HG03378 (cell line): ENCODE measurements around the gene CARD6.
"Not testable (repeated sequence)": the region's sequence is repeated elsewhere in the genome, so short reads cannot be mapped to it uniquely, and the experiment has no call there.

Source experiments
- ATAC-seq: cut with Tn5 transposase; IDR thresholded peaks from one replicate; pipeline ENCODE4 v1.9.1; 2021; ENCODE audit warnings: mild to moderate bottlenecking, moderate library complexity; ENCODE audit not compliant: unreplicated experiment

The CARD6 gene

GRCh38 chr5:40827188-40827977 is 13.8 kb upstream of the CARD6 start:
- no peak for ATAC-seq

DNA sequence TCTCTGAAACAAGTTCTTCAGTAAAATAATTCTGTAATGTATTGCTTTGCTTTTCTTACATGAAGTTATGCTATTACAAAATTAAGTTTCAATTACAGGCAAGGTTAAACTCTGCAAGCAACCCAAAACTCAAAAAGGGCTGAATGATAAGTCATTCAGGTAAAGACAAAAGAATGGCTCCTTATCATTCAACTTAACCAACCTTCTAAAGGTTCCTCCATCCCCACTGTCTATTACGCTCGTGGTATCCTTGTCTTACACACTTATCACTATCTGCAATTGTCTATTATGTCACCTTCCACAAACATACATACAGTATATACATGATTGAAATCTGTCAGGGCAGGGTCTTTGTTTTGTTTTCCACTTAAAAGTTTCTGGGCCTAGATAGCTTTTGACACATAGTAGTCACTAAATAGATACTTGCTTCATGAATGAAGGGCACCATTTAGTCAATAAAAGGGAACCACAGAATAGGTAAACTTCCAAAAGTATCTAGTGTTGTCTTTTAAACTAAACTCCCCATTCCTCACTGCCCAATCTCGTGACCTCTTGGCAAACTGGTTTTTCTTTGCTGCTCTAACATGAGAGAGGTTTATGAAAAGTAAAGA is 13.0 kb upstream of the CARD6 start:
- no peak for ATAC-seq

DNA sequence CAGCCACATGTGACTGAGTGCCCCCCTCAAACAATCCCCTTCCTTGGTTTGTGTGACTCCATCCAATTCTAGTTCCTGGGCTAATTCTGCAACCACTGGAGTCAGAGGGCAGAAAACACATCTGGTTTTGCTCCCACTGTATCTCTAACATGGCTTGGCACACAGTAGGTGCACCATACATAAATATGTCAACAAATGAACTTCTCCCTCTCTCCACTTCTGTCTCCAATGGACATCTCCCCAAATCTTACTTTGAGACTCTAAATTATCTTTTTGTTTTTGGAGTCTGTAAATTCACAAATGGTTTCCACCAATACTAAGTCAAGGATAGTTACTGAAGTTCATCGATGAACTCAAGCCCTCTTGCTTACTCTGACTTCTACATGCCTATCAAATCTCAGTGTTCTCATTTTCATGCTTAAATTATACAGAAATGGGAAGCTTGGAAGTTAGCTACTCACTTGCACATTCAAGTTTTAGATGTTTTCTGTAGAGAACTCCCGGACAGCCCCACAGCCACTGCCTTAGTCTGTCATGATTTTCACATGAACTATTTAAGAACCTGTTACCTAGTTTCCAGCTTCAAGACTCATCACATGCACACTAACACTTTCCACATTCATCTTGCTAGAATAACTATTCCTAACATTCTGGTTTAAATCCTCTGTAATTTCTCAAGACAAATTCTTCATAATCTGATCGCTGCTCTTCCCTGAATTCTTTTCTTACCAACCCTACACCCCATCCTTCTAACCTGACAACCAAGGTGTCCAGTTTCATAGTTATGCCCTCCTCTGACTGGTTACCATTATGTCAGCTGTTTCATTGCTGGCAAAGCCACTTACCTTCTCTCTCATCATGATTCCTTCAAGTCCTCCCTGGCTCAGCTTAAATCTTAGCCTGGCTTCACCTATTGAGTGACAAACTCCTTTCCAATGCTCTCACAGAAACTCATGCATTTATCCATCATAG is 12.2 kb upstream of the CARD6 start:
- no peak for ATAC-seq

DNA sequence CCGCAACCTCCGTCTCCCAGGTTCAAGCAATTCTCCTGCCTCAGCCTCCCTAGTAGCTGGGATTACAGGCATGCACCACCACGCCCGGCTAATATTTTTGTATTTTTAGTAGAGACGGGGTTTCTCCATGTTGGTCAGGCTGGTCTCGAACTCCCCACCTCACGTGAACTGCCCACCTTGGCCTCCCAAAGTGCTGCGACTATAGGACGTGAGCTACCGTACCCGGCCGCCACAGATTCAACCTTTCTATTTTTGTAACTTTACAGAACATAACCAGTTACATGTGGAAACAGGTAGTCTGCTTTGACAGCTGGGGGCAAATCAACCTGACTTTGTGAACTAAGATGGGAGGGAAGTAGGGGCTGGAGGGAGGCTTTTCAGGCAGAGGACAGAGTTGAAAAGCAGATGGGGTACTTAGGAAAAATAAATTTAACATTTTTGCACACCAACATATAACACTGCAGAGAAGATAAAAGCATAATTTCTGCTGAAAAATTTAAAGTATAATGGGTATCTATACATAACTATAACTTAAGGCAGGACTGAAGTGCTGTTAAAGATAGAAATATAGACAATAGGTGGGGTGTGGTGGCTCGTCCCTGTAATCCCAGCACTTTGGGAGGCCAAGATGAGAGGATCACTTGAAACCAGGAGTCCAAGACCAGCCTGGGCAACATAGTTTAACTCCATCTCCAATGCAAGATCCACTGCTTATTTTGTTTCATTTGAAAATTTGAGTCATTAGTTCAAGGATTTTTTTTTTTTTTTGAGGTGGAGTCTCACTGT is 11.2 kb upstream of the CARD6 start:
- ATAC-seq = no peak

DNA sequence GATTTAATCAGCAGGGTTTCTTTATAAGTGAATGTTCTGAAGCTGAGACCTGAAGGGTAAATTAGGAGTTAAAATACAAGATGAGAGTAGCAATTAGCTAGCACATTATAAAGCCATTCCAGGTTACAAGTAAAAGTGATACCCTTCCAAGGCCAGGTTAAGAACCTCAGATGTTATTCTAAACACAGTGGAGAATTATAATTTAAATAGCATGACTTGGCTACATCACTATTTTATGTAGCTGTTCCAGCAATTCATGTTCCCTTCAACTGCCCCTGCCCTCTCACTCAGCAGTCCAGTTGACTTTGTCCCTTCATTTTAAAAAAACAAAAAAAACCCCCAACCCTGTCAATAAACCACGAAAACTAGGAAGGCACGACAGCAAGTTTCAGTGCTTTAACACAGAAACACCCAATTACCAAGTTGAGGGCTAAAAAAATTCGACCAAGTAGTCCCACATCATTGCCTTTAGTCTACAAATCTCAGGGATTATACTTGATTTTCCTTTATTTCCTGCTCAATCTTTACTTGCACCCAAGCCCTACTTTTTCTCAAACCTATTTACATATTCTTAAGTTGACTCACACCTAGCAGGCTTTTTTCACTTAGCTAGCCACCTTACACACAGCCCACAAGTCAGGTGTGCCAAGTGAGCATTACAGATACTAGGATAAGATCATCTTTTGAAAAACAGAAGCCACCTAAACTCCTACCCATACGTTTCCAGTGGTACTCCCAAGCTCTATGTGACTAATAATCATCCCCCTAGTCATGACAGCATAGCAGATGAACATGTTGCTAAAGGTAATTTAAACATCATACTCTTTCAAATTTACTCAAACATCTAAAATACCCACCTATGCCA is 9.6 kb upstream of the CARD6 start:
- no peak for ATAC-seq

DNA sequence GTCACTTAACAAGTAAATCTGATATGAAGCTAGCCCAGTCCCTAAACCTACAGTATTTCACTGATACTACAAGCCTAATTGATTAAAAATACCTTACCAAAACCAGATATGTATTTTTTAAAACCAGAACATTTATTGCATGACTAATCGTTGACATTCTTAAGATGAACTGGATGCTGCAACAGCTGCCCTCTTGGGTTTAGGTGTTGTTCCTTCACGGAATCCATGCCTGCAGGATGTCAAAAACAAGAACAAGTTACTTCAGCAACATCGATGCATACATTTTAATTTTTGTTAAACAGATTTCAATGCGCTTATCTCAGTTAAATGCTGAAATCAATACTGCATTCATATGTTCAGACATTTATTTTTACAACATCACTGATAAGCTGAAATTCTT is 8.8 kb upstream of the CARD6 start:
- no peak for ATAC-seq

DNA sequence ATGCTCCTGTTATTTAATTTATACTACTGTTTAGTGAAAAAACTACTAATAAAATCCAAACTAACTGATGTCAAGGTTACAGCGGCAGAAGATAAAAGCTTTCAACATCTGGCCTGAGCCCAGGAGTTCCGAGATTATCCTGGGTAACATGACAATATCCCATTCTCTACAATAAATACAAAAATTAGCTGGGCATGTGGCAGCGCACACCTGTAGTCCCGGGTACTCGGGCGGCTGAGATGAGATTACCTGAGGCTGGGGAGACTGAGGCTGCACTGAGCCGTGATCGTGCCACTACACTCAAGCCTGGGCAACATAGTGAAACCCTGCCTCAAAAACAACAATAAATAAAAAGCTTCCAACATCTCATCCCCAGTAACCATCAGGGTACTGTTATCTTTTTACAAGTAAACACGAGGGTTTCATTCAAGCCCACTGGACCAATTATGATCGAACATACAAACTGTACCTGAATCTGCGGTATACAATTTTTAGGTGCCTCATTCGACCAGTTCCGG is 7.4 kb upstream of the CARD6 start:
- no peak for ATAC-seq

- no peak for ATAC-seq
Measured at GRCh38 chr5:40834391-40834848, 6.7 kb upstream of the CARD6 start.

DNA sequence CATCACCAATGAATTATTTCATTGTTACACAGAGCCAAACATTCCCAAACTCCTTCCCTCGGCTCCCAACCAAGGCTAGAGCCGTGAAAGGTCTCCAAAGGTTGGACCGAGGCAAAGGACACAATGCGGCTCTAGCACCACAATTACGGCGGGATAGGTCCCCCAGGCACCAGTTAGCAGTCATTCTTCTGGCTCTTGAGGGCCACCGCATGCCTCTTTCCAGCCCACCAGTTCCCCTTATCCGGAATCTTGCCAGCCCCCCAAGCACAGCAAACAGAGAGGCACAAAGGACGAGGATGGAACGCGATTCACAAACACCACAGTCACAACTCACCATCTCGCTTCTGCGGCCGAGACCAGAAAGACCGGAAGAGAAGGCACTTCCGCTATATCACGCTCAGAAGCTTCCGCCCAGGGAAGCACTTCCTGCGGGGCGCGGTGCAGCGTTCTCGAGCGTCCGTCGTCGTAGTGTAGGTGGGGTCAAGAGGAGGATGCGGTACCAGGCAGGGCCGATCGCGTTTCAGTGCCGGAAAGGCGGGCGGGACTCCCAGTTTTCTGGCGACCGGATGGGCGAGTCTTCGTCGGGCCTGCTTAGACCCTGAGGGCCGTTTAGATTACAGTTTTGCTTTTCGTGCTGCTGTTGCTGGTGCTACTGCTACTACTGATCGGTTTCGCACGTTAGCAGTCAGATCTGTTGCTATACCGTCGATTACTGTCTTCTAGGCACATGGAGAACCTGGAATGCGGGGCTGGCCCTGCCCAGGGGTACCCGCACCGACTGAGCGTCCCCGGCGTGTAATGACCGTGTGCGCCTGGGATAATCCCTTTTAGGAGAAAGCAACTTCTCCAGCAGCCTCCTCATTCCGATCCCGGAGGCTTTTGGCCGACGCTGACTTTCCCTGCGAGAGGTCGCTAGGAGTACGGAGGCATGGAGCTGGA is 6.0 kb upstream of the CARD6 start, which contains the start of gene RPL37:
RPL37 (minus strand) TSS at position 374 of the 939 bp plus-strand sequence; CDS start at position 337, 37 bp downstream.
- peak; percentile 96 for ATAC-seq

- ATAC-seq = no peak
Measured at GRCh38 chr5:40838086-40838485, 3.1 kb upstream of the CARD6 start.

DNA sequence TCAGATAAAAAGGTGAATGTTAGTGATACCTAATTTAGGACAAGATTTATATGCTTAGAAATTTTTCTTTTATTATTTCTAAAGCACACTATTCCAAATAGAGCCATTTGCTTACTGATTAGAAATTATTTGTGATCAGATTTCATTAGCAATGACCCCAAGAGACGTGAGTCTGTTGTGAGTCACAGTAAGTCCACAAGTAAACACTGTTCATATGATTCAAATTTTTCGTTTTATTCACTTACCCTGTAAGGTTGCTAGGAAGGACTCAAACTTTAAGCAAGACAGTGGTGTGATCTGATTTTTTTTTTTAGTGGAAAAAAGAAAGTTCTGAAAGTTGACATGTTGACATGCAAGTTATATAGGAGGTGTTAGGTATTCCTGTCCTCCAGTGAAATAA is 1.2 kb downstream of the CARD6 start:
- no peak for ATAC-seq

- ATAC-seq = no peak
Measured at GRCh38 chr5:40844565-40844964, 3.4 kb downstream of the CARD6 start.

- no peak for ATAC-seq
Measured at GRCh38 chr5:40846371-40846770, 5.2 kb downstream of the CARD6 start.

- ATAC-seq = no peak
Measured at GRCh38 chr5:40847525-40847924, 6.4 kb downstream of the CARD6 start.

DNA sequence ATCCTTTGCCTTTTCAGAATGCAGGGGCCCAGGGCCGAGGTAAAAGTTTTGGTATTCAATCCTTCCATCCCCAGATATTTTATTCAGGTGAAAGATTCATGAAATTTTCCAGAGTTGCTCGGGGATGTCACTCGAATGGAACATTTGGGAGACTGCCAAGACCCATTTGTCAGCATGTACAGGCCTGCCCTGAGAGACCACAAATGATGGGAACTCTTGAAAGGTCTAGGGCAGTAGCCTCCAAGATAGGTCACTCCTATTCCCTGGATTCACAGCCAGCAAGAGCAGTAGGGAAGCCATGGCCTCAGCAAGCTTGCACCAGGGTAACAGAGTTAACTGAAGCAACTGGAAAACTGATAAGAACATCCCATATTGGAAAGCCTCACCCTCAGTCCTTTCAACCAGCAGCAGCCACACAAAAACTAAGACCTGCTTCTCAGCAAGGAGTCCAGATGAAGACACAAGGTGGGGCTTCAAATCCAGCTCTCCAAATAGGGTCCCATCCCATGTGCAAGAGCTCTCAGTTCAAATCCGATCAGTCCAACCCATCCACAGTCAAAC is 12.5 kb downstream of the CARD6 start:
- no peak for ATAC-seq

DNA sequence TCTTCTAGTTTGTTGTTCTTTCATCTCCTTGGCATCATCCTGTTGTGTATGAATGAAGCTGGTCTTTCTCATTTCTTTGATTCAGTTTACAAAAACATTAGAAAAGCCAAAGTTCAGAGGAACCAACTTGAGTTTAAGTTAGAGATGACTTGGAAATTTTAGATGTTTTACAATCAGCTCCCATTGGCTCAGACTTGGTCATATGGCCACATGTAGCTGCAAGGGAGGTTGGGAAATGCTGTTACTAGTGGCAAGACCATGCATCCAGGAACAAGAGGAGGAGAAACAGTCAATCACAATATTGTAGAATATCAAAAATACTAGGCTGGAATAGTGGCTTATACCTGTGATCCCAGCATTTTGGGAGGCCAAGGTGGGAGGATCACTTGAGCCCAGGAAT is 19.5 kb downstream of the CARD6 start:
- ATAC-seq = no peak

GRCh38 chr5:40865004-40865403 is 23.8 kb downstream of the CARD6 start:
- ATAC-seq = not testable (repeated sequence)

GRCh38 chr5:40866844-40867243 is 25.7 kb downstream of the CARD6 start:
- ATAC-seq = no peak
